ENCODE measurements around the gene GBP1. TPM values are rescaled to one million over a fixed set of nuclear protein-coding genes. Genes with fewer than 3 reads are reported as not detected.

GBP1 gene
- polyA plus RNA-seq (2013, experiment 1 of 2) = not detected
- not detected for polyA plus RNA-seq (2013, experiment 2 of 2)

GRCh38 chr1:89065079-89065868 is at the start of gene GBP1:
Gene GBP1 (minus strand): TSS chr1:89065208. CDS start chr1:89063234, 1,974 bp downstream.
- Histone ChIP-seq H3K27me3 (ENCODE audit: control insufficient read depth in 3 of 3, insufficient read depth in 3 of 3, low read depth in 1 of 3, low read length in 3 of 3) (no peaks in the 10 kb centered on the region), H2BK15ac (ENCODE audit: low read length) (no peak within 1 kb of the TSS), H2AK5ac (ENCODE audit: low read depth, low read length) (no peak within 1 kb of the TSS), H3K4me3 (ENCODE audit: low read length in 2 of 2) (no peak within 1 kb of the TSS), H3K4ac (ENCODE audit: low read length) (no peak within 1 kb of the TSS), H2BK5ac (ENCODE audit: low read length) (no peak within 1 kb of the TSS), H3K14ac (ENCODE audit: low read length) (no peak within 1 kb of the TSS), H3K27ac (replicated peaks; ENCODE audit: low read length) (no peak within 1 kb of the TSS), H3K4me1 (ENCODE audit: control insufficient read depth in 2 of 2, insufficient read depth in 1 of 2, low read depth in 1 of 2, low read length in 2 of 2) (no peaks in the 10 kb centered on the region), H3K23ac (ENCODE audit: low read depth, low read length, poor library complexity) (no peak within 1 kb of the TSS), H2BK12ac (ENCODE audit: low read length) (no peak within 1 kb of the TSS), H3K18ac (ENCODE audit: low read length) (no peak within 1 kb of the TSS), H3K9me3 (replicated peaks in 1 of 2; ENCODE audit: control insufficient read depth in 2 of 2, insufficient read depth in 1 of 2, low read depth in 1 of 2, low read length in 2 of 2) (no peaks in the 10 kb centered on the region), H2BK120ac (ENCODE audit: low read depth, low read length) (no peak within 1 kb of the TSS), H3K4me2 (ENCODE audit: insufficient read depth, low read length, poor library complexity, severe bottlenecking) (no peak within 1 kb of the TSS), H3K9ac (ENCODE audit: low read depth, low read length, poor library complexity) (no peak within 1 kb of the TSS), H3K79me1 (ENCODE audit: low read depth, low read length) (no peaks in the 10 kb centered on the region), H3K36me3 (replicated peaks in 1 of 2; ENCODE audit: control insufficient read depth in 2 of 2, insufficient read depth in 2 of 2, low read length in 2 of 2) (no peaks in the 10 kb centered on the region), H4K8ac (ENCODE audit: low read depth, low read length) (no peak within 1 kb of the TSS), H2AFZ (ENCODE audit: low read length) (no peak within 1 kb of the TSS), H4K91ac (ENCODE audit: low read depth, low read length, poor library complexity) (no peak within 1 kb of the TSS)
- no peak for DNase-seq (ENCODE audit: low spot score)
- WGBS, 2 donors (ENCODE audit: extremely low coverage in 2 of 2, insufficient read length in 2 of 2, insufficient replicate concordance in 1 of 2) = no CpG with 5 or more reads among the region's 4 CpGs

- Histone ChIP-seq H3K27ac (replicated peaks; ENCODE audit: low read length) (no peak overlapping the region), H3K9me3 (replicated peaks in 1 of 2; ENCODE audit: control insufficient read depth in 2 of 2, insufficient read depth in 1 of 2, low read depth in 1 of 2, low read length in 2 of 2) (no peaks in the 10 kb centered on the region), H2BK120ac (ENCODE audit: low read depth, low read length) (no peak overlapping the region), H4K91ac (ENCODE audit: low read depth, low read length, poor library complexity) (no peak overlapping the region), H2AK5ac (ENCODE audit: low read depth, low read length) (no peak overlapping the region), H2BK12ac (ENCODE audit: low read length) (no peak overlapping the region), H3K23ac (ENCODE audit: low read depth, low read length, poor library complexity) (no peak overlapping the region), H3K4me2 (ENCODE audit: insufficient read depth, low read length, poor library complexity, severe bottlenecking) (no peak overlapping the region), H3K4ac (ENCODE audit: low read length) (no peak overlapping the region), H3K18ac (ENCODE audit: low read length) (no peak overlapping the region), H3K4me1 (ENCODE audit: control insufficient read depth in 2 of 2, insufficient read depth in 1 of 2, low read depth in 1 of 2, low read length in 2 of 2) (no peaks in the 10 kb centered on the region), H3K27me3 (ENCODE audit: control insufficient read depth in 3 of 3, insufficient read depth in 3 of 3, low read depth in 1 of 3, low read length in 3 of 3) (no peaks in the 10 kb centered on the region), H3K14ac (ENCODE audit: low read length) (no peak overlapping the region), H4K8ac (ENCODE audit: low read depth, low read length) (no peak overlapping the region), H3K4me3 (ENCODE audit: low read length in 2 of 2) (no peak overlapping the region), H2BK15ac (ENCODE audit: low read length) (no peak overlapping the region), H2AFZ (ENCODE audit: low read length) (no peak overlapping the region), H2BK5ac (ENCODE audit: low read length) (no peak overlapping the region), H3K9ac (ENCODE audit: low read depth, low read length, poor library complexity) (no peak overlapping the region), H3K79me1 (ENCODE audit: low read depth, low read length) (no peaks in the 10 kb centered on the region), H3K36me3 (replicated peaks in 1 of 2; ENCODE audit: control insufficient read depth in 2 of 2, insufficient read depth in 2 of 2, low read length in 2 of 2) (no peaks in the 10 kb centered on the region)
- no peak for DNase-seq (ENCODE audit: low spot score)
- WGBS, 2 donors (ENCODE audit: extremely low coverage in 2 of 2, insufficient read length in 2 of 2, insufficient replicate concordance in 1 of 2) = no CpG with 5 or more reads among the region's 2 CpGs
Measured at GRCh38 chr1:89114662-89115061, 49.7 kb upstream of the GBP1 start.

GRCh38 chr1:89112871-89113613 is 48.0 kb upstream of the GBP1 start:
- no peak overlapping the region for H3K4me3 ChIP-seq (ENCODE audit: low read length in 2 of 2)
- H3K4me2 ChIP-seq (ENCODE audit: insufficient read depth, low read length, poor library complexity, severe bottlenecking) = no peak overlapping the region
- no CpG with 5 or more reads among the region's 5 CpGs for WGBS, 2 donors (ENCODE audit: extremely low coverage in 2 of 2, insufficient read length in 2 of 2, insufficient replicate concordance in 1 of 2)
- no peak overlapping the region for H2AFZ ChIP-seq (ENCODE audit: low read length)
- H3K9ac ChIP-seq (ENCODE audit: low read depth, low read length, poor library complexity) = no peak overlapping the region
- H3K79me1 ChIP-seq (ENCODE audit: low read depth, low read length) = no peaks in the 10 kb centered on the region
- H3K36me3 ChIP-seq (replicated peaks in 1 of 2; ENCODE audit: control insufficient read depth in 2 of 2, insufficient read depth in 2 of 2, low read length in 2 of 2) = no peaks in the 10 kb centered on the region
- no peak overlapping the region for H4K8ac ChIP-seq (ENCODE audit: low read depth, low read length)
- H2BK15ac ChIP-seq (ENCODE audit: low read length) = no peak overlapping the region
- H2AK5ac ChIP-seq (ENCODE audit: low read depth, low read length) = no peak overlapping the region
- no peak overlapping the region for H2BK120ac ChIP-seq (ENCODE audit: low read depth, low read length)
- no peak overlapping the region for H3K23ac ChIP-seq (ENCODE audit: low read depth, low read length, poor library complexity)
- H3K14ac ChIP-seq (ENCODE audit: low read length) = no peak overlapping the region
- no peak overlapping the region for H3K4ac ChIP-seq (ENCODE audit: low read length)
- no peak overlapping the region for H2BK12ac ChIP-seq (ENCODE audit: low read length)
- H3K4me1 ChIP-seq (ENCODE audit: control insufficient read depth in 2 of 2, insufficient read depth in 1 of 2, low read depth in 1 of 2, low read length in 2 of 2) = no peaks in the 10 kb centered on the region
- no peak overlapping the region for H3K18ac ChIP-seq (ENCODE audit: low read length)
- DNase-seq (ENCODE audit: low spot score) = no peak
- no peak overlapping the region for H4K91ac ChIP-seq (ENCODE audit: low read depth, low read length, poor library complexity)
- H3K27me3 ChIP-seq (ENCODE audit: control insufficient read depth in 3 of 3, insufficient read depth in 3 of 3, low read depth in 1 of 3, low read length in 3 of 3) = no peaks in the 10 kb centered on the region
- no peak overlapping the region for H3K27ac ChIP-seq (replicated peaks; ENCODE audit: low read length)
- no peak overlapping the region for H2BK5ac ChIP-seq (ENCODE audit: low read length)
- H3K9me3 ChIP-seq (replicated peaks in 1 of 2; ENCODE audit: control insufficient read depth in 2 of 2, insufficient read depth in 1 of 2, low read depth in 1 of 2, low read length in 2 of 2) = no peaks in the 10 kb centered on the region

- H2BK120ac ChIP-seq (ENCODE audit: low read depth, low read length) = no peak overlapping the region
- no peak overlapping the region for H3K4me3 ChIP-seq (ENCODE audit: low read length in 2 of 2)
- H2AK5ac ChIP-seq (ENCODE audit: low read depth, low read length) = no peak overlapping the region
- no peak overlapping the region for H3K4ac ChIP-seq (ENCODE audit: low read length)
- H2BK12ac ChIP-seq (ENCODE audit: low read length) = no peak overlapping the region
- no peaks in the 10 kb centered on the region for H3K27me3 ChIP-seq (ENCODE audit: control insufficient read depth in 3 of 3, insufficient read depth in 3 of 3, low read depth in 1 of 3, low read length in 3 of 3)
- no peak overlapping the region for H3K4me2 ChIP-seq (ENCODE audit: insufficient read depth, low read length, poor library complexity, severe bottlenecking)
- H3K23ac ChIP-seq (ENCODE audit: low read depth, low read length, poor library complexity) = no peak overlapping the region
- WGBS, 2 donors (ENCODE audit: extremely low coverage in 2 of 2, insufficient read length in 2 of 2, insufficient replicate concordance in 1 of 2) = no CpG with 5 or more reads among the region's 17 CpGs
- H3K27ac ChIP-seq (replicated peaks; ENCODE audit: low read length) = no peak overlapping the region
- H3K9me3 ChIP-seq (replicated peaks in 1 of 2; ENCODE audit: control insufficient read depth in 2 of 2, insufficient read depth in 1 of 2, low read depth in 1 of 2, low read length in 2 of 2) = no peaks in the 10 kb centered on the region
- no peak overlapping the region for H3K9ac ChIP-seq (ENCODE audit: low read depth, low read length, poor library complexity)
- no peak overlapping the region for H4K8ac ChIP-seq (ENCODE audit: low read depth, low read length)
- no peaks in the 10 kb centered on the region for H3K79me1 ChIP-seq (ENCODE audit: low read depth, low read length)
- no peak overlapping the region for H2BK5ac ChIP-seq (ENCODE audit: low read length)
- H3K36me3 ChIP-seq (replicated peaks in 1 of 2; ENCODE audit: control insufficient read depth in 2 of 2, insufficient read depth in 2 of 2, low read length in 2 of 2) = no peaks in the 10 kb centered on the region
- H4K91ac ChIP-seq (ENCODE audit: low read depth, low read length, poor library complexity) = no peak overlapping the region
- no peak overlapping the region for H2BK15ac ChIP-seq (ENCODE audit: low read length)
- no peak overlapping the region for H2AFZ ChIP-seq (ENCODE audit: low read length)
- no peak overlapping the region for H3K18ac ChIP-seq (ENCODE audit: low read length)
- peaks cover 0 to 1% of the 10 kb centered on the region in 2 donors for H3K4me1 ChIP-seq (ENCODE audit: control insufficient read depth in 2 of 2, insufficient read depth in 1 of 2, low read depth in 1 of 2, low read length in 2 of 2)
- H3K14ac ChIP-seq (ENCODE audit: low read length) = no peak overlapping the region
- DNase-seq (ENCODE audit: low spot score) = no peak
Measured at GRCh38 chr1:89104687-89105086, 39.7 kb upstream of the GBP1 start.
